Fibroblast of lung (primary cell): ENCODE data around the gene FCHO1.

Experiments
- EZH2 ChIP-seq: IDR thresholded peaks from 2 replicates; pipeline ENCODE4 v1.5.1; 2012; ENCODE audit warnings: low read length, control low read depth, mild to moderate bottlenecking; ENCODE audit errors: missing control alignments
- TF ChIP-seq, protein P1 (sequence below), 2 donors: IDR thresholded peaks in 1 of 2; conservative IDR thresholded peaks in 1 of 2; 1 replicate in 1 of 2; 2 replicates in 1 of 2; pipeline ENCODE4 v1.5.1; 2011 to 2012; ENCODE audit warnings: low read length in 2 of 2, control low read depth in 1 of 2, inconsistent platforms in 1 of 2, low read depth in 1 of 2, mild to moderate bottlenecking in 1 of 2

- no peak for TF ChIP-seq EZH2
- TF ChIP-seq, protein P1, sequence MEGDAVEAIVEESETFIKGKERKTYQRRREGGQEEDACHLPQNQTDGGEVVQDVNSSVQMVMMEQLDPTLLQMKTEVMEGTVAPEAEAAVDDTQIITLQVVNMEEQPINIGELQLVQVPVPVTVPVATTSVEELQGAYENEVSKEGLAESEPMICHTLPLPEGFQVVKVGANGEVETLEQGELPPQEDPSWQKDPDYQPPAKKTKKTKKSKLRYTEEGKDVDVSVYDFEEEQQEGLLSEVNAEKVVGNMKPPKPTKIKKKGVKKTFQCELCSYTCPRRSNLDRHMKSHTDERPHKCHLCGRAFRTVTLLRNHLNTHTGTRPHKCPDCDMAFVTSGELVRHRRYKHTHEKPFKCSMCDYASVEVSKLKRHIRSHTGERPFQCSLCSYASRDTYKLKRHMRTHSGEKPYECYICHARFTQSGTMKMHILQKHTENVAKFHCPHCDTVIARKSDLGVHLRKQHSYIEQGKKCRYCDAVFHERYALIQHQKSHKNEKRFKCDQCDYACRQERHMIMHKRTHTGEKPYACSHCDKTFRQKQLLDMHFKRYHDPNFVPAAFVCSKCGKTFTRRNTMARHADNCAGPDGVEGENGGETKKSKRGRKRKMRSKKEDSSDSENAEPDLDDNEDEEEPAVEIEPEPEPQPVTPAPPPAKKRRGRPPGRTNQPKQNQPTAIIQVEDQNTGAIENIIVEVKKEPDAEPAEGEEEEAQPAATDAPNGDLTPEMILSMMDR (conservative IDR thresholded peaks at IDR 0.05 in 1 of 2, IDR thresholded peaks at IDR 0.05 in 1 of 2; ENCODE audit: low read depth in 1 of 2, low read length in 2 of 2) = peak; percentile 89 to 96
These were observed 15.4 kb downstream of the FCHO1 start for GRCh38 chr19:17766543-17767131.
